Measurements from ENCODE around the gene PCSK7. TPM values are rescaled to one million over a fixed set of nuclear protein-coding genes. Genes with fewer than 3 reads are reported as not detected.
"Not testable (repeated sequence)": the region's sequence is repeated elsewhere in the genome, so short reads cannot be mapped to it uniquely, and the experiment has no call there.

PCSK7 gene
- 10 to 100 TPM; 28.7 to 53.3 (median 45.0) TPM for total RNA-seq

- Histone ChIP-seq H3K9me3 (no peaks in the 10 kb centered on the region), H3K27me3 (no peaks in the 10 kb centered on the region), H3K36me3 (peaks cover 10 to 42% (median 22%) of the 10 kb centered on the region in 3 donors), H3K27ac (peak within 1 kb of the TSS; percentile 91 to 99 (median 97)), H3K4me3 (peak within 1 kb of the TSS; percentile 64 to 93 (median 86)), H3K4me1 (peaks cover 15 to 47% (median 15%) of the 10 kb centered on the region in 3 donors)
- 0% methylated on average over 1 of the region's 13 CpGs; no CpG with 5 or more reads in 1 of the 2 donors for WGBS, 2 donors
- intact Hi-C loops (cut with DNase I) = no loop called here
- TF ChIP-seq POLR2A (IDR thresholded peaks at IDR 0.05) (no peak), CTCF (IDR thresholded peaks at IDR 0.05) (no peak)
- no peak for DNase-seq
Observed at GRCh38 chr11:117231842-117232091, at the start of gene PCSK7. Gene PCSK7 (minus strand): TSS chr11:117232073. CDS start chr11:117229844, 2,229 bp downstream.

GRCh38 chr11:117281159-117281558 is 49.3 kb upstream of the PCSK7 start:
- Histone ChIP-seq H3K27ac (peak overlapping the region in 1 of 4 donors; percentile 15), H3K36me3 (peaks cover 7 to 64% (median 11%) of the 10 kb centered on the region in 3 donors), H3K9me3 (no peaks in the 10 kb centered on the region), H3K4me3 (no peak overlapping the region), H3K4me1 (peaks cover 0 to 12% (median 11%) of the 10 kb centered on the region in 3 donors), H3K27me3 (no peaks in the 10 kb centered on the region)
- WGBS, 2 donors = 25 to 32% methylated on average over 5 to 6 of the region's 6 CpGs
- TF ChIP-seq CTCF (IDR thresholded peaks at IDR 0.05) (no peak), POLR2A (IDR thresholded peaks at IDR 0.05) (no peak)
- intact Hi-C loops (cut with DNase I) = no loop called here
- no peak for DNase-seq

GRCh38 chr11:117279711-117280376 is 48.0 kb upstream of the PCSK7 start:
- H3K36me3 ChIP-seq = peaks cover 5 to 59% (median 7%) of the 10 kb centered on the region in 3 donors
- H3K4me3 ChIP-seq = no peak overlapping the region
- no peaks in the 10 kb centered on the region for H3K27me3 ChIP-seq
- no peak overlapping the region for H3K27ac ChIP-seq
- peaks cover 0 to 12% (median 11%) of the 10 kb centered on the region in 3 donors for H3K4me1 ChIP-seq
- TF ChIP-seq CTCF (IDR thresholded peaks at IDR 0.05) = no peak
- TF ChIP-seq POLR2A (IDR thresholded peaks at IDR 0.05) = no peak
- 80 to 83% methylated on average over 4 of the region's 4 CpGs for WGBS, 2 donors
- no peak for DNase-seq
- intact Hi-C loops (cut with DNase I) = no loop called here
- H3K9me3 ChIP-seq = no peaks in the 10 kb centered on the region

GRCh38 chr11:117278347-117278746 is 46.5 kb upstream of the PCSK7 start:
- Histone ChIP-seq H3K36me3 (peaks cover 0 to 59% (median 7%) of the 10 kb centered on the region in 3 donors), H3K27ac (no peak overlapping the region), H3K27me3 (no peaks in the 10 kb centered on the region), H3K4me1 (peaks cover 0 to 12% (median 11%) of the 10 kb centered on the region in 3 donors), H3K9me3 (no peaks in the 10 kb centered on the region), H3K4me3 (no peak overlapping the region)
- DNase-seq = no peak
- no peak for TF ChIP-seq CTCF (IDR thresholded peaks at IDR 0.05)
- TF ChIP-seq POLR2A (IDR thresholded peaks at IDR 0.05) = no peak
- 90 to 91% methylated on average over 1 to 2 of the region's 2 CpGs for WGBS, 2 donors
- intact Hi-C loops (cut with DNase I) = no loop called here

GRCh38 chr11:117273550-117274289 is 41.8 kb upstream of the PCSK7 start:
- 78 to 87% methylated on average over 9 of the region's 9 CpGs for WGBS, 2 donors
- TF ChIP-seq POLR2A (IDR thresholded peaks at IDR 0.05) (no peak), CTCF (IDR thresholded peaks at IDR 0.05) (no peak)
- H3K36me3 ChIP-seq = peaks cover 0 to 37% (median 0%) of the 10 kb centered on the region in 3 donors
- intact Hi-C loops (cut with DNase I) = no loop called here
- no peaks in the 10 kb centered on the region for H3K27me3 ChIP-seq
- H3K4me1 ChIP-seq = peaks cover 0 to 2% (median 0%) of the 10 kb centered on the region in 3 donors
- no peak overlapping the region for H3K27ac ChIP-seq
- no peak for DNase-seq
- H3K4me3 ChIP-seq = no peak overlapping the region
- H3K9me3 ChIP-seq = no peaks in the 10 kb centered on the region

- H3K4me3 ChIP-seq; H3K4me1 ChIP-seq; H3K27ac ChIP-seq; intact Hi-C loops (cut with DNase I); H3K27me3 ChIP-seq; DNase-seq; H3K9me3 ChIP-seq: not testable (repeated sequence)
- 93 to 96% methylated on average over 4 to 5 of the region's 5 CpGs for WGBS, 2 donors
- peaks cover 0 to 42% (median 0%) of the 10 kb centered on the region in 3 donors for H3K36me3 ChIP-seq
Observed at GRCh38 chr11:117272175-117272574, 40.3 kb upstream of the PCSK7 start.
